Measurements from ENCODE around the gene ITFG1.

DNA sequence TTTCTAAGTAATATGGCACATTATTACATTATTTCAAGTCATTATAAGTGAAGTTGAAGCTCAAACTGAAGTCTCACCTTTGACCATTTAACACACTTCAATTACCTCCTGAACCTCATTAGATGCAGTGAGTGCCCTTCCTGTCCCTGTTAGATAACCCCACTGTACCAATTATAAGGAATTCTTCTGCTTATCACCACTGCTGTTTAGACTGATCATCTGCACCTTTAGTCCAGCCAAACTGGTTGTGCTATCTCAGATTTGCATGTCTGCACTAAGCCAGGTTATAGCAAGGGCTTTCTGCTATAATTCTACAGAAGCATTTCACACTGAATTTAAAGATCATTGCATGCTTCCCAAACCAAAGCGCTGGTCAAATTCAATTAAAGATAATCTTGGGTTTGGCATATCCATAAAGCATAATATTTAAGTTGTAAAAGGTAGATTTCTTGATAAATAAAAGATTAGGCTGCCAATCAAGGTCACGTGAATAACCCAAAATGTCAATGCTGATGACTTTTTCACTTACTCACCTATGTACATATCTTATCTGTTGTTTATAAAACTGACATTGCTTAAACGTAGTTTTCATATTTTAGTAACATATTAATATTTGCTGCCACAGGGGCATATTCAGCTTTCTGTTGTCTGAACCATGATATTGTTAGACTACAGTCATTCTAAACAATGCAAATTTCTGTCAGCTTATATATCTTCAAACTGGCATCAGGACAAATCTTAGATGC lies 11.9 kb downstream of the ITFG1 start:
- TF ChIP-seq POLR2A (IDR thresholded peaks at IDR 0.05) (no peak), POLR2AphosphoS5 (IDR thresholded peaks at IDR 0.05) (no peak)

Measured in transverse colon (tissue), 3 donors.